OCI-LY7 (cell line): ENCODE data around the gene GTPBP4. TPM values are rescaled to one million over a fixed set of nuclear protein-coding genes. Genes with fewer than 3 reads are reported as not detected.

Experiments used
- BruUV-seq: library from RNA; stranded (reverse); fragments of 400-500 nt; replicated peaks from 2 replicates; lab custom pipeline; 2021; lab: Mats Ljungman, UMichigan
- CTCF ChIA-PET: fragments of 300-600 bp; sonication (Branson Sonifier 250); formaldehyde crosslinking; loops from one replicate; lab custom pipeline; 2022; ENCODE audit warnings: antibody characterized with exemption; ENCODE audit not compliant: unreplicated experiment; lab: Charles Lee
- POLR2A ChIA-PET: fragments of 300-600 bp; sonication (Branson Sonifier 250); formaldehyde crosslinking; loops from one replicate; lab custom pipeline; 2022; ENCODE audit warnings: antibody characterized with exemption; lab: Charles Lee
- DNase-seq: peaks from one replicate; pipeline ENCODE4 v3.0.0-alpha.2; 2015; ENCODE audit warnings: low spot score
- H2AFZ ChIP-seq: fragments of 200-600 bp; sonication (generic), shearing (Covaris generic); 2 replicates; pipeline ENCODE4 v1.6.1; 2014; ENCODE audit warnings: mild to moderate bottlenecking, antibody characterized with exemption, low read length, moderate library complexity
- H3K27ac ChIP-seq: fragments of 200-600 bp; sonication (generic); 2 replicates; pipeline ENCODE4 v1.5.1; 2014; ENCODE audit warnings: mixed run types, low read depth, mild to moderate bottlenecking, moderate library complexity, low read length, inconsistent platforms; ENCODE audit not compliant: poor library complexity, severe bottlenecking
- H3K36me3 ChIP-seq: fragments of 200-600 bp; sonication (generic); 2 replicates; pipeline ENCODE4 v1.6.1; 2014; ENCODE audit warnings: mild to moderate bottlenecking, antibody characterized with exemption, low read length, moderate library complexity, mixed read lengths; ENCODE audit not compliant: insufficient read depth
- H3K4me1 ChIP-seq: fragments of 200-600 bp; sonication (generic); 2 replicates; pipeline ENCODE4 v1.5.1; 2014; ENCODE audit warnings: mild to moderate bottlenecking, low read length; ENCODE audit not compliant: insufficient read depth, poor library complexity, severe bottlenecking
- H3K4me2 ChIP-seq: fragments of 200-600 bp; sonication (generic); 2 replicates; pipeline ENCODE4 v1.6.1; 2014; ENCODE audit warnings: mild to moderate bottlenecking, low read length
- H3K4me3 ChIP-seq: fragments of 200-600 bp; sonication (generic); 2 replicates; pipeline ENCODE4 v1.5.1; 2014; ENCODE audit warnings: mild to moderate bottlenecking, low read depth, low read length; ENCODE audit not compliant: poor library complexity, severe bottlenecking
- H3K79me2 ChIP-seq: fragments of 200-600 bp; sonication (generic); 2 replicates; pipeline ENCODE4 v1.6.1; 2016; ENCODE audit warnings: low read depth, mild to moderate bottlenecking, low read length, moderate library complexity, mixed read lengths; ENCODE audit not compliant: insufficient read depth
- H3K9me2 ChIP-seq: fragments of 200-600 bp; sonication (generic); 2 replicates; pipeline ENCODE4 v1.6.1; 2016; ENCODE audit warnings: mild to moderate bottlenecking, low read length, mixed read lengths; ENCODE audit not compliant: insufficient read depth
- H3K9me3 ChIP-seq: fragments of 200-600 bp; sonication (generic); 2 replicates; pipeline ENCODE4 v1.6.1; 2014; ENCODE audit warnings: mild to moderate bottlenecking, mixed run types, low read length, mixed read lengths
- H4K20me1 ChIP-seq: fragments of 200-600 bp; sonication (generic); 2 replicates; pipeline ENCODE4 v1.6.1; 2014; ENCODE audit warnings: mild to moderate bottlenecking, antibody characterized with exemption, low read length, moderate library complexity, mixed read lengths; ENCODE audit not compliant: insufficient read depth
- CTCF ChIP-seq: fragments of 200-600 bp; sonication (generic); conservative IDR thresholded peaks from 2 replicates; pipeline ENCODE4 v1.5.1; 2014; ENCODE audit warnings: mild to moderate bottlenecking, antibody characterized with exemption, low read length, moderate library complexity, mixed read lengths
- EZH2phosphoT487 ChIP-seq: fragments of 200-600 bp; sonication (generic); IDR thresholded peaks from 2 replicates; pipeline ENCODE4 v1.6.1; 2018; ENCODE audit warnings: low read depth, borderline replicate concordance, mild to moderate bottlenecking, mixed run types, antibody characterized with exemption, low read length, moderate library complexity, mixed read lengths
- intact Hi-C: fragments of 100-400 bp; cut with micrococcal nuclease; formaldehyde crosslinking; loops from one replicate; pipeline ENCODE4 v1.10.0; 2022; ENCODE audit not compliant: unreplicated experiment
- total RNA-seq, 2 experiments: library from RNA; depleted of rRNA in 1 of 2; stranded (reverse); fragments of >200 nt in 1 of 2; shearing (Covaris generic) in 1 of 2; gene quantifications; 2 replicates each; pipeline ENCODE4 v1.2.3, GENCODE V29; 2014 to 2022

Gene GTPBP4
- total RNA-seq, 2 experiments from 2014 or later = 61.0 to 108 TPM

GRCh38 chr10:964321-964987 lies 23.8 kb upstream of the GTPBP4 start:
- BruUV-seq = no TSS peak
- Histone ChIP-seq H3K27ac (no peak overlapping the region), H3K4me1 (no peaks in the 10 kb centered on the region), H3K36me3 (no peaks in the 10 kb centered on the region), H3K4me3 (no peak overlapping the region), H2AFZ (no peak overlapping the region), H3K9me3 (no peaks in the 10 kb centered on the region), H4K20me1 (no peaks in the 10 kb centered on the region), H3K4me2 (no peak overlapping the region), H3K79me2 (no peaks in the 10 kb centered on the region), H3K9me2 (no peaks in the 10 kb centered on the region)
- TF ChIP-seq EZH2phosphoT487 = no peak
- CTCF ChIA-PET = no interaction called here
- DNase-seq = no peak
- POLR2A ChIA-PET = no interaction called here
- intact Hi-C loops = no loop called here

GRCh38 chr10:964988-965417 lies 23.2 kb upstream of the GTPBP4 start:
- no TSS peak for BruUV-seq
- TF ChIP-seq EZH2phosphoT487 = no peak
- Histone ChIP-seq H2AFZ (no peak overlapping the region), H3K9me3 (no peaks in the 10 kb centered on the region), H3K4me3 (no peak overlapping the region), H3K9me2 (no peaks in the 10 kb centered on the region), H3K4me1 (no peaks in the 10 kb centered on the region), H3K4me2 (no peak overlapping the region), H3K79me2 (no peaks in the 10 kb centered on the region), H3K27ac (no peak overlapping the region), H3K36me3 (no peaks in the 10 kb centered on the region), H4K20me1 (no peaks in the 10 kb centered on the region)
- intact Hi-C loops = no loop called here
- ChIA-PET CTCF (no interaction called here), POLR2A (no interaction called here)
- no peak for DNase-seq

DNA sequence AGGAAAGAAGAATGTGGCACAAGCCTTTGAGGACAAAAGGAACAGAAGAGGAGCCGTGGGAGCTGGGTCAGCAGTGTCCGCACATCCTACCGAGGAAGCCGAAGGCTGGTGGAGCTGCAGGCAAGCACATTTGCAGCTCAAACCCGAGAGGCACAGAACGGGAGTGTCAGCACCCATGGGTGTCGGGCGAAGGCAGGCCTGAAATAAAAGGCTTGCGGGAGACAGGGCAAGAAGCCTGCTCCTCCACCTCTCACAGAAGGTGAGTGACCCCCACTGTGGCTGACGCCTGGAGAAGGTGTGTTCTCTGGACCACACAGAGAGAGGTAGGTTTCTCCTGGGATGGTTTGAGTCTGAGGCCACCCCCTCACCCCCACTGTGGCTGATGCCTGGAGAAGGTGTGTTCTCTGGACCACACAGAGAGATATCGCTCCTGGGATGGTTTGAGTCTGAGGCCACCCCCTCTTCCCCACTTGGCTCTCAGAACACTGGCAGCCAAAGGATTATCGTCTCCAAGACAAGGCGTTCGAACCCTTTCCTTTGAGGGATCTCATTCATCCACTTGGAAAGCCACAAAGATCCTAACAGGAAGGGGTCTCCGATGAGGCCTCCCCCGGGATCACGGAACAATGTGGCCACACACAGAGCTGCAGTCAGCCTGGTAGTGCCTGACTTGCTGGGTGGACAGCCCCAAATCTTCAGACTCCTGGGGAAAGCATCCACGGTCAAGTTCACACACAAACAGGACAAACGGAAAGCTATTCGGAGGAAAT lies 21.6 kb upstream of the GTPBP4 start:
- Histone ChIP-seq H3K9me3 (no peaks in the 10 kb centered on the region), H3K4me1 (no peaks in the 10 kb centered on the region), H3K4me2 (no peak overlapping the region), H2AFZ (no peak overlapping the region), H3K36me3 (no peaks in the 10 kb centered on the region), H3K79me2 (no peaks in the 10 kb centered on the region), H3K4me3 (no peak overlapping the region), H3K9me2 (no peaks in the 10 kb centered on the region), H3K27ac (no peak overlapping the region), H4K20me1 (no peaks in the 10 kb centered on the region)
- TF ChIP-seq EZH2phosphoT487 (no peak), CTCF (no peak)
- no TSS peak for BruUV-seq
- DNase-seq = no peak
- CTCF ChIA-PET = interaction anchor here (0.6 kb wide), 1 partner anchor 32 kb away, joined by 3 read pairs; no protein-coding TSS in a partner anchor
- POLR2A ChIA-PET = no interaction called here
- intact Hi-C loops = no loop called here
